ENCODE measurements around the gene RNF14. TPM values are rescaled to one million over a fixed set of nuclear protein-coding genes. Genes with fewer than 3 reads are reported as not detected.

The RNF14 gene
- total RNA-seq, 1 experiment from 2014 or later: 37.5 TPM

- H3K9ac ChIP-seq (ENCODE audit: low read length): no peak overlapping the region
- no peak for DNase-seq (ENCODE audit: low read depth, low spot score)
- ChIA-PET RAD21 (ENCODE audit: low non-redundant PET in 1 of 2, low total read pairs in 2 of 2, uncharacterized antibody in 2 of 2, unreplicated experiment in 2 of 2) (no interaction called here), CTCF (no interaction called here), POLR2A (no interaction called here)
- no peaks in the 10 kb centered on the region for H3K9me3 ChIP-seq (ENCODE audit: control insufficient read depth in 1 of 2, insufficient read depth in 1 of 2, low read depth in 1 of 2, low read length in 2 of 2)
- no peaks in the 10 kb centered on the region for H4K20me1 ChIP-seq (ENCODE audit: insufficient read depth)
- no peak overlapping the region for H3K4me2 ChIP-seq (ENCODE audit: low read length)
- no peak overlapping the region for H3K27ac ChIP-seq (ENCODE audit: low read depth, low read length)
- no peak overlapping the region for H3K4me3 ChIP-seq (replicated peaks in 1 of 2; ENCODE audit: low read depth in 1 of 2, low read length in 2 of 2)
- no peaks in the 10 kb centered on the region for H3K9me2 ChIP-seq (ENCODE audit: insufficient read depth)
- H3K4me1 ChIP-seq (ENCODE audit: control insufficient read depth in 1 of 2, insufficient read depth in 2 of 2, low read length in 2 of 2): peaks cover 5 to 21% of the 10 kb centered on the region in 2 experiments; a peak in 3 of 4 replicates
- H3K79me2 ChIP-seq (ENCODE audit: insufficient read depth, low read length): no peaks in the 10 kb centered on the region
- intact Hi-C loops (cut with micrococcal nuclease): no loop called here
- no peak for TF ChIP-seq REST (IDR thresholded peaks at IDR 0.05; ENCODE audit: low read depth)
- TF ChIP-seq EZH2phosphoT487 (IDR thresholded peaks at IDR 0.05; ENCODE audit: borderline replicate concordance): no peak
- no peak for TF ChIP-seq MAX (IDR thresholded peaks at IDR 0.05)
- TF ChIP-seq TCF7L2 (IDR thresholded peaks at IDR 0.05; ENCODE audit: borderline replicate concordance, extremely low read depth, insufficient read depth, insufficient read length): no peak
- no peak for TF ChIP-seq CBX3 (IDR thresholded peaks at IDR 0.05; ENCODE audit: low read depth)
- TF ChIP-seq ZNF274 (IDR thresholded peaks at IDR 0.05; ENCODE audit: low read depth, low read length): no peak
- no peak for TF ChIP-seq ELF1 (IDR thresholded peaks at IDR 0.05; ENCODE audit: borderline replicate concordance, low read depth)
- no peak for TF ChIP-seq FOSL1 (IDR thresholded peaks at IDR 0.05; ENCODE audit: low read depth)
- no peak for TF ChIP-seq EGR1 (IDR thresholded peaks at IDR 0.05; ENCODE audit: low read depth)
- no peak for TF ChIP-seq SP1 (IDR thresholded peaks at IDR 0.05; ENCODE audit: low read depth)
- no peaks in the 10 kb centered on the region for H3K27me3 ChIP-seq (ENCODE audit: insufficient read depth, low read length)
- no TSS peak for BruUV-seq (replicated peaks)
- no peak overlapping the region for H2AFZ ChIP-seq (ENCODE audit: low read depth, low read length, poor library complexity, severe bottlenecking)
- no peak for ATAC-seq
- H3K36me3 ChIP-seq (ENCODE audit: control insufficient read depth in 1 of 2, insufficient read depth in 2 of 2, low read length in 2 of 2): no peaks in the 10 kb centered on the region
These were observed 51.3 kb downstream of the RNF14 start for GRCh38 chr5:142020122-142020659.

Measured in HCT116 (cell line).